ENCODE data around the gene SKI.

Gene SKI

DNA sequence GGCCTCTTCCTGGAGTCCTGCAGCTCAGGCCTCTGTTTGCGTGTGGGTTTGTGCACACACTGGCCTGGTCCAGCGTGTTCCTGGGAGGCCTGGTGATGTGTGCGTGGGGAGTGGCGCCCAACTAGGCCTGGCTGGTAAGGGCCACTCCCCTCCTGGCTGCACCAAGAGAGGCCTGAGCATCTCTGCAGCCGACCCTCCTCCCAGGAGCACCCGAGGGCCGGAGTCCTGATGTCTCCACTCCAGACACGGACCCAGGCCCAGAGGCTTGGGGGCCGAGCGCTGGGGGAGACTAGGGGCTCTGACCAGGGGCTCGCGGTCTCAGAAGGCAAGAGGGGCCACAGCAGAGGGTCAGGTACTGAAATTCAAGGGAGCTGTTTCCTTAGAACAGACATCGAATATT is 130.0 kb downstream of the SKI start:
- no peak for DNase-seq

DNA sequence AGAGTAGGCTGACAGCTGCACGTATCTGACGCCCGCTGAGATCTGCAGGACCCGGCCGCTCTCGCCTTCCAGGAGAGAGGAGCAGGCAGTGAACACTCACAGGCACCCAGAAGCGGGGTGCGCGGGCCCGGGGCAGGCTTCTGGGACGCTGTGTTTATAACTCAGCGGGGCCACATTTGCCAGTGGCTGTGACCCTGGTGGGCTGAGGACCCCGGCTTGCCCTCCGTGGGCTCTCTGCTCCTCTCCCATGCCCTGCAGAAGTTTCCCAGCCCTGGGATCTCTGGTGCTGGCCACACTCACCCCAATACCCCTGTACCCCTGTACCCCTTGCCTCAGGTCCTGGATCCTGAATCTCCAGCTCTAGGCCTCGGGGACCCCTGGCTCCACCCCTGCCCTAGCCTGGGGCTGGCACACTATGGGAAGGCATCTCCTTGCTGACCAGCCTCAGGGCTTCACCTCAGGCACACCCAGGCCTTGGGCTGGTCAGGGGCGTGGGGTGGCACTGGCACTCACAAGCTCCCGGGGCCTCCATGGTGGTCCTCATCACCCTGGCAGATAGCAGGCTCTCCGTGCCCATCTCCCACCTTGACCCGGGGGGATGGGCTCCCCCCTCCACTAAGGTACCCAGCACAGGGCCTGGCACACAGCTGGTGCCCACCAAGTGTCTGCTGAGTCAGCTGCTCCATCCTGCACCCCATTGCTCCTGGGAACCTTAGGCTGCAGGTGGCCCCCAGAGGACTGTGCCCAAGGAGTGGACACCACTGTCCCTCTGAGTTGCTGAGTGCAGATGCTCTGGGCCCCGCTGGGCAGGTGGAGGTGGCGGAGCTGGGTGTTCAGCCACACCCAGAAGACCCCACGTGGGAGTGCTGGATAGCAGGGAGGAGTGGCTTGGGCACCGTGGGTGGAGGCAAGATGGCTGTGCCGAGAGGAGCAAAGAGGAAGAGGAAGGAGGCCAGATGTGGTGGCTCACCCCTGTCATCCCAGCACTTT is 130.8 kb downstream of the SKI start:
- no peak for DNase-seq
